ENCODE results near the gene SMARCC2.
"Not testable (repeated sequence)": the region's sequence is repeated elsewhere in the genome, so short reads cannot be mapped to it uniquely, and the experiment has no call there.

SMARCC2 gene

DNA sequence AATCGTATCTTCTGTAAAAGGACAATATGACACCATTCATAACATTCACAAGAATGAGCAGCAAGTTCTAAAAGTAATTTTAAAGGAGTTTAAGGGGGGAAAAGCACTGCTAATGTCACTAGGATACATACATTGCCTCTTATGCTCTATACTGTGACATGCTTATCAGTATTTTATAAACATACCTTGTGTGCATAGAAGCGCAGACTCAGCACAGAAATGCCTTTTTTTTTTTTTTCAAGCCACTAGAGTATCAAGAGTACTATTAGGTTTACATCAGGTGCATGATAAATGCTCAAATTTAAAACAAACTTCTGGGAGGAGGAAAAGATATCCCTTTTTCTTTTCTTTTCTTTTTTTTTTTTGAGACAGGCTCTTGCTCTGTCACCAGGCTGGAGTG lies 13.6 kb upstream of the SMARCC2 start:
- no peak overlapping the region for H3K9ac ChIP-seq (ENCODE audit: low read length)
- H3K9me3 ChIP-seq (replicated peaks; ENCODE audit: insufficient read depth, low read length), result no peaks in the 10 kb centered on the region
- no peak for TF ChIP-seq EZH2 (optimal IDR thresholded peaks at IDR 0.05; ENCODE audit: low read depth, low read length)
- no peaks in the 10 kb centered on the region for H3K9me2 ChIP-seq (replicated peaks; ENCODE audit: insufficient read depth, low read length)
- H3K4me2 ChIP-seq (ENCODE audit: low read depth, low read length), result no peak overlapping the region
- no peak overlapping the region for H3K27ac ChIP-seq (ENCODE audit: low read length)
- no peak for DNase-seq
- H3F3A ChIP-seq (ENCODE audit: insufficient read depth, low read length), result no peaks in the 10 kb centered on the region
- H3K36me3 ChIP-seq (replicated peaks; ENCODE audit: insufficient read depth, low read length), result no peaks in the 10 kb centered on the region; the same call in 1 of the 2 replicates
- no peaks in the 10 kb centered on the region for H3K4me1 ChIP-seq (ENCODE audit: low read length)
- H3K79me2 ChIP-seq (ENCODE audit: low read length), result no peaks in the 10 kb centered on the region
- H3K4me3 ChIP-seq (ENCODE audit: low read length), result no peak overlapping the region
- no peaks in the 10 kb centered on the region for H4K20me1 ChIP-seq (ENCODE audit: insufficient read depth, low read length)
- no peak overlapping the region for H2AFZ ChIP-seq (ENCODE audit: low read length)
- no peaks in the 10 kb centered on the region for H3K27me3 ChIP-seq (replicated peaks; ENCODE audit: insufficient read depth, low read length)

DNA sequence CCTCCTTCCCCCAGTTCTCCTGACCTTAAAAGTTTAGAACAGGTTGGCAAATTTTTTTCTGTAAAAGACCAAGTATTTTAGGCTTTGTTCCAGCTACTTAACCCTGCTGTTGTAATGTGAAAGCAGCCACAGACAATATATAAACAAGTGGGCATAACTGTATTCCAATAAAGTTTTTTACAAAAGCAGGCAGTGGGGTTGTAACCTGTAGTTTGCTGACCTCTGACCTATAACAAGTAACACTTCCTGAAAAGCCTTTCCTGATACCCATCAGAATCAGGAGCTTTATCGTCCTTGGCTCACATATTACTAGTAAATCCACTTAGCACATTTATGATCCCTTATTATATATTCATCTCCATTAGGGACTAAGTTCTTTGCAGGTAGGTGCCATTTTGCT lies 13.1 kb upstream of the SMARCC2 start:
- no peaks in the 10 kb centered on the region for H3K79me2 ChIP-seq (ENCODE audit: low read length)
- no peak overlapping the region for H3K4me3 ChIP-seq (ENCODE audit: low read length)
- no peaks in the 10 kb centered on the region for H3K4me1 ChIP-seq (ENCODE audit: low read length)
- no peak overlapping the region for H3K27ac ChIP-seq (ENCODE audit: low read length)
- no peaks in the 10 kb centered on the region for H4K20me1 ChIP-seq (ENCODE audit: insufficient read depth, low read length)
- H3K9me2 ChIP-seq (replicated peaks; ENCODE audit: insufficient read depth, low read length), result no peaks in the 10 kb centered on the region
- TF ChIP-seq EZH2 (optimal IDR thresholded peaks at IDR 0.05; ENCODE audit: low read depth, low read length) (no peak), EZH2phosphoT487 (IDR thresholded peaks at IDR 0.05; ENCODE audit: low read length) (no peak)
- TF ChIP-seq, protein P1, sequence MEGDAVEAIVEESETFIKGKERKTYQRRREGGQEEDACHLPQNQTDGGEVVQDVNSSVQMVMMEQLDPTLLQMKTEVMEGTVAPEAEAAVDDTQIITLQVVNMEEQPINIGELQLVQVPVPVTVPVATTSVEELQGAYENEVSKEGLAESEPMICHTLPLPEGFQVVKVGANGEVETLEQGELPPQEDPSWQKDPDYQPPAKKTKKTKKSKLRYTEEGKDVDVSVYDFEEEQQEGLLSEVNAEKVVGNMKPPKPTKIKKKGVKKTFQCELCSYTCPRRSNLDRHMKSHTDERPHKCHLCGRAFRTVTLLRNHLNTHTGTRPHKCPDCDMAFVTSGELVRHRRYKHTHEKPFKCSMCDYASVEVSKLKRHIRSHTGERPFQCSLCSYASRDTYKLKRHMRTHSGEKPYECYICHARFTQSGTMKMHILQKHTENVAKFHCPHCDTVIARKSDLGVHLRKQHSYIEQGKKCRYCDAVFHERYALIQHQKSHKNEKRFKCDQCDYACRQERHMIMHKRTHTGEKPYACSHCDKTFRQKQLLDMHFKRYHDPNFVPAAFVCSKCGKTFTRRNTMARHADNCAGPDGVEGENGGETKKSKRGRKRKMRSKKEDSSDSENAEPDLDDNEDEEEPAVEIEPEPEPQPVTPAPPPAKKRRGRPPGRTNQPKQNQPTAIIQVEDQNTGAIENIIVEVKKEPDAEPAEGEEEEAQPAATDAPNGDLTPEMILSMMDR (IDR thresholded peaks at IDR 0.05; ENCODE audit: low read length), result no peak
- no peaks in the 10 kb centered on the region for H3K36me3 ChIP-seq (replicated peaks; ENCODE audit: insufficient read depth, low read length)
- no peaks in the 10 kb centered on the region for H3F3A ChIP-seq (ENCODE audit: insufficient read depth, low read length)
- H2AFZ ChIP-seq (ENCODE audit: low read length), result no peak overlapping the region
- no peak overlapping the region for H3K9ac ChIP-seq (ENCODE audit: low read length)
- DNase-seq, result no peak
- no peak overlapping the region for H3K4me2 ChIP-seq (ENCODE audit: low read depth, low read length)
- H3K27me3 ChIP-seq (replicated peaks; ENCODE audit: insufficient read depth, low read length), result no peaks in the 10 kb centered on the region
- H3K9me3 ChIP-seq (replicated peaks; ENCODE audit: insufficient read depth, low read length), result no peaks in the 10 kb centered on the region

DNA sequence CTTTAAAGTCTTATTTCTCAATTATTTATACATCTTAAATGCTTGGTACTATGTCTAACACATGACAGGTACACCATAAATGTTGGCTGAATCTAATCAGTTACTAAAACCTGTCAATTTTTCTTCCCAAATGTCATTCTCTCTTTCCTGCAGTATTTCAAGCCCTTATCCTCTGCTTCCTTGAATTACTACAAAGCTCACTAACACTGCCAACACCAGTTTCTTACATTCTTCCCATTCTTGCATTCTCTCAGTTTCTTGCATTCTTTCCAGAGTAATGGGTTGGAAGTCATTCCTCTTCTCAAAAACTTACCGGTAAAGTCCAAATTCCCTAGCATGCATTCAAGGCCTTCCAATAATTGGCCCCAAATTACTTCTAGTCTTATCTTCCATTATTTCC lies 9.6 kb upstream of the SMARCC2 start:
- no peak for TF ChIP-seq EZH2 (optimal IDR thresholded peaks at IDR 0.05; ENCODE audit: low read depth, low read length)
- no peak for TF ChIP-seq EZH2phosphoT487 (IDR thresholded peaks at IDR 0.05; ENCODE audit: low read length)
- TF ChIP-seq, protein P1 (IDR thresholded peaks at IDR 0.05; ENCODE audit: low read length), result no peak
- no peak overlapping the region for H3K4me2 ChIP-seq (ENCODE audit: low read depth, low read length)
- no peaks in the 10 kb centered on the region for H4K20me1 ChIP-seq (ENCODE audit: insufficient read depth, low read length)
- H3K4me1 ChIP-seq (ENCODE audit: low read length), result no peaks in the 10 kb centered on the region
- H3K27ac ChIP-seq (ENCODE audit: low read length), result no peak overlapping the region
- no peaks in the 10 kb centered on the region for H3K9me2 ChIP-seq (replicated peaks; ENCODE audit: insufficient read depth, low read length)
- no peak overlapping the region for H2AFZ ChIP-seq (ENCODE audit: low read length)
- H3K27me3 ChIP-seq (replicated peaks; ENCODE audit: insufficient read depth, low read length), result no peaks in the 10 kb centered on the region
- H3K36me3 ChIP-seq (replicated peaks; ENCODE audit: insufficient read depth, low read length), result no peaks in the 10 kb centered on the region
- no peaks in the 10 kb centered on the region for H3K79me2 ChIP-seq (ENCODE audit: low read length)
- no peak overlapping the region for H3K4me3 ChIP-seq (ENCODE audit: low read length)
- H3F3A ChIP-seq (ENCODE audit: insufficient read depth, low read length), result no peaks in the 10 kb centered on the region
- no peak for DNase-seq
- H3K9ac ChIP-seq (ENCODE audit: low read length), result no peak overlapping the region
- H3K9me3 ChIP-seq (replicated peaks; ENCODE audit: insufficient read depth, low read length), result no peaks in the 10 kb centered on the region

DNA sequence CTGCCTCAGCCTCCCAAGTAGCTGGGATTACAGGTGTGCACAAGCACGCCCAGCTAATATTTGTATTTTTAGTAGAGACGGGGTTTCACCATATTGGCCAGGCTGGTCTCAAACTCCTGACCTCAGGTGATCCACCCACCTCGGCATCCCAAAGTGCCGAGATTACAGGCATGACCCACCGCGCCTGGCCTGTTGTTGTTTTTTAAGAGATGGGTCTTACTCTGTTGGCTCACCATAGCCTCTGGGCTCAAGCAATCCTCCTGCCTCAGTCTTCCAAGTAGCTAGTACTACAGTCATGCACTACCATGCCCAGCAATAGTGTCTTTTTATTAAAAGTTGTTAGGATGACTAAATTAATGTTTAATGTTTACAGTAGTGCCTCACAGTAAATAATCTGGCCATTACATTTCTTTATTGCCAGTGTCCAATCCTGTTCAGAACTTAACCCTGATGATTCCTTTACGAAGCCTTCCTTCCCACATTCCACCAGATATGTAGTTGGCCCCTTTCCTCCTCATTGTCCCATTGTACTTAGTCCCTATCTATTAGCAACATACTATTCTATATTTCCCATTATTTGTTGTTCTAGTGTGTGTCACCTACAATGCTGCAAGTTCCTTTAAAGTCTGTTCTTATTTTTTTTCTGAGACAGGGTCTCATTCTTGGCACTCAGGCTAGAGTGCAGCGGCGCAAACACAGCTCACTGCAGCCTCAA lies 8.8 kb upstream of the SMARCC2 start:
- no peak overlapping the region for H2AFZ ChIP-seq (ENCODE audit: low read length)
- 0 out of 2 replicates have a peak, but pooled peaks cover 4% of the 10 kb centered on the region for H3K4me1 ChIP-seq (ENCODE audit: low read length)
- no peak overlapping the region for H3K4me2 ChIP-seq (ENCODE audit: low read depth, low read length)
- H3K27me3 ChIP-seq (replicated peaks; ENCODE audit: insufficient read depth, low read length), result no peaks in the 10 kb centered on the region
- no peak for DNase-seq
- no peaks in the 10 kb centered on the region for H4K20me1 ChIP-seq (ENCODE audit: insufficient read depth, low read length)
- no peaks in the 10 kb centered on the region for H3K36me3 ChIP-seq (replicated peaks; ENCODE audit: insufficient read depth, low read length)
- no peaks in the 10 kb centered on the region for H3F3A ChIP-seq (ENCODE audit: insufficient read depth, low read length)
- H3K27ac ChIP-seq (ENCODE audit: low read length), result no peak overlapping the region
- no peaks in the 10 kb centered on the region for H3K79me2 ChIP-seq (ENCODE audit: low read length)
- TF ChIP-seq, protein P1 (IDR thresholded peaks at IDR 0.05; ENCODE audit: low read length), result no peak
- TF ChIP-seq EZH2phosphoT487 (IDR thresholded peaks at IDR 0.05; ENCODE audit: low read length), result no peak
- TF ChIP-seq EZH2 (optimal IDR thresholded peaks at IDR 0.05; ENCODE audit: low read depth, low read length), result no peak
- H3K9me3 ChIP-seq (replicated peaks; ENCODE audit: insufficient read depth, low read length), result no peaks in the 10 kb centered on the region
- H3K9ac ChIP-seq (ENCODE audit: low read length), result no peak overlapping the region
- H3K4me3 ChIP-seq (ENCODE audit: low read length), result no peak overlapping the region
- no peaks in the 10 kb centered on the region for H3K9me2 ChIP-seq (replicated peaks; ENCODE audit: insufficient read depth, low read length)

DNA sequence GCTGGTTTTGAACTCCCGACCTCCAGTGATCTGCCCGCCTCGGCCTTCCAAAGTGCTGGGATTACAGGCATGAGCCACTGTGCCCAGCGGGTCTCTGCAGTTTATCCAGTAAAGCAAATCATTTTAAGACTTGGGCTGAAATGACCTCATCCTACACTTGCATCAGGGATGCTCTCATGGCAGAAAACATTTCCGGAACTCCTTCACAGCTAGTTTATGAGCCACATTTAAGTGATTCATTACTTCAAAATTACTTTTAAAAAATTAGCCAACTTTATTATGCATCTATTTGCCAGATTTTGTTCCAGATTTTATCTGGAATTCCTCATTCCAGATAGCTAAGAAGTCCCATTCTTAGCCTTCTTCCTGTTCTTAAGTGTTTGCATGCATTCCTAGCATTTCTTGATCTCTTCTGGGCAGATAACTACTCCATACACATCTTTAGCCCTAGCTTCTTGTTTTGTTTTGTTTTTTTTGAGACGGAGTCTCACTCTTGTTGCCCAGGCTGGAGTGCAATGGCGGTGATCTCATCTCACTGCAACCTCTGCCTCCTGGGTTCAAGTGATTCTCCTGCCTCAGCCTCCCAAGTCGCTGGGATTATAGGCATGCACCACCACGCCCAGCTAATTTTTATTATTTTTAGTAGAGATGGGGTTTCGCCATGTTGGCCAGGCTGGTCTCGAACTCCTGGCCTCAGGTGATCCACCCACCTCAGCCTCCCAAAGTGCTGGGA lies 7.7 kb upstream of the SMARCC2 start:
- not testable (repeated sequence) for H3K4me2 ChIP-seq (ENCODE audit: low read depth, low read length); H2AFZ ChIP-seq (ENCODE audit: low read length); H3K4me1 ChIP-seq (ENCODE audit: low read length)

More for the DNA sequence above, 7.7 kb upstream of the SMARCC2 start:
- H3K79me2 ChIP-seq (ENCODE audit: low read length); H3K9me2 ChIP-seq (replicated peaks; ENCODE audit: insufficient read depth, low read length); H3K27ac ChIP-seq (ENCODE audit: low read length); H3K27me3 ChIP-seq (replicated peaks; ENCODE audit: insufficient read depth, low read length); H3K4me3 ChIP-seq (ENCODE audit: low read length); H3K9me3 ChIP-seq (replicated peaks; ENCODE audit: insufficient read depth, low read length); DNase-seq; H3K36me3 ChIP-seq (replicated peaks; ENCODE audit: insufficient read depth, low read length); H3K9ac ChIP-seq (ENCODE audit: low read length); H4K20me1 ChIP-seq (ENCODE audit: insufficient read depth, low read length); H3F3A ChIP-seq (ENCODE audit: insufficient read depth, low read length): not testable (repeated sequence)

Data from MM.1S (cell line).